Mammary microvascular endothelial cell (primary cell): Measurements from ENCODE around the gene MRPL11. TPM values are rescaled to one million over a fixed set of nuclear protein-coding genes. Genes with fewer than 3 reads are reported as not detected.

ENCODE experiments used
- total RNA-seq: library from RNA; depleted of rRNA; stranded (reverse); fragments of >200 nt; gene quantifications from 2 replicates; pipeline ENCODE4 v1.2.3, GENCODE V29; 2015

Gene MRPL11
- 88.5 and 94.8 TPM in 2 replicates for total RNA-seq

DNA sequence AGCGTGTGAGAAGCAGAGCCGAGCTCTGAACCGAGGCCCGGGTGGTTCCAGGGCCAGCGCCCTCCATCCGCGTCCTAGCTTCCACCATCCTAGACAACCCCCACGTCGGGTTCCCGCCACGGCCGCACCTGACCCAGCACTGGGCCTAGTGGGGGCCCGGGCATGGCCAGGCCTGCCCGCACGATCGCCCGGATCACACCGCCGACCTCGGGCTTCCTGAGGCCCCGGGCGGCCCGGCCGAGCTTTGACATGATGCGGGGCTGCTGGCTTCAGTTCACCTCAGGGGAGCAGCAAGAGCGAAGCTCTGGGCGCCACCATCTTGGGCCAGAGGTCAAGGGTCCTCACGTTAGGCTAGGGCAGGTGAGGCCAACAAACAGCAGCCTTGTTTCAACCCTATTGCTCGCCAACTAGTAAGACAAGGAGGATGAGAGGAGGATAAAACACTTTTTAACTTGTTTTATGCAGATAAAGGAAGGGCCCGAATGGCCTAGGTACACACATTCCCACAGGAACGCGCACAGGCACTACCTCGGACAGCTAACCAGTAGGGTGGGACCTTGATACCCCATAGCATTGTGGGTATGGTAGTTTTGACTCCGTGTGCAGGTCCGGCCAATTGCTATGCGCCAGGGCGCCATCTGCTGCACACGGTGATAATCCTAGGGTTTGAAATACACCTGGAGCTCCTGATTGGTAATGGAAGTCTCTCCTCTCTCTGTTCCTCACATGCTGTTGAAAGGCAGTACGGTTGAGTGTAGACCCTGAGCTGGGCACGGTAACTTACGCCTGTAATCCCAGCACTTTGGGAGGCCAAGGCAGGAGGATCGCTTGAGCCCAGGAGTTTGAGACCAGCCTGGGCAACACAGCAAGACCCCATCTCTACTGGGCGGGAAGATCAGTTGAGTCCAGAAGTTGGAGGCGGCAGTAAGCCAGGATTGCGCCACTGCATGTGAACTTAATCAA lies at the start of gene MRPL11:
TSS of gene MRPL11 (minus strand) at position 345 of the 963 bp plus-strand sequence. CDS start at position 251, 94 bp downstream.

GRCh38 chr11:66480117-66480938 lies 41.7 kb upstream of the MRPL11 start, which contains the start of gene DPP3:
DPP3 (plus strand) TSS chr11:66480434; CDS start chr11:66482201, 1,767 bp downstream.

GRCh38 chr11:66466225-66467033 lies 27.8 kb upstream of the MRPL11 start, which contains the start of gene PELI3:
PELI3 (plus strand) TSS chr11:66466905; CDS start chr11:66468129, 1,224 bp downstream.

DNA sequence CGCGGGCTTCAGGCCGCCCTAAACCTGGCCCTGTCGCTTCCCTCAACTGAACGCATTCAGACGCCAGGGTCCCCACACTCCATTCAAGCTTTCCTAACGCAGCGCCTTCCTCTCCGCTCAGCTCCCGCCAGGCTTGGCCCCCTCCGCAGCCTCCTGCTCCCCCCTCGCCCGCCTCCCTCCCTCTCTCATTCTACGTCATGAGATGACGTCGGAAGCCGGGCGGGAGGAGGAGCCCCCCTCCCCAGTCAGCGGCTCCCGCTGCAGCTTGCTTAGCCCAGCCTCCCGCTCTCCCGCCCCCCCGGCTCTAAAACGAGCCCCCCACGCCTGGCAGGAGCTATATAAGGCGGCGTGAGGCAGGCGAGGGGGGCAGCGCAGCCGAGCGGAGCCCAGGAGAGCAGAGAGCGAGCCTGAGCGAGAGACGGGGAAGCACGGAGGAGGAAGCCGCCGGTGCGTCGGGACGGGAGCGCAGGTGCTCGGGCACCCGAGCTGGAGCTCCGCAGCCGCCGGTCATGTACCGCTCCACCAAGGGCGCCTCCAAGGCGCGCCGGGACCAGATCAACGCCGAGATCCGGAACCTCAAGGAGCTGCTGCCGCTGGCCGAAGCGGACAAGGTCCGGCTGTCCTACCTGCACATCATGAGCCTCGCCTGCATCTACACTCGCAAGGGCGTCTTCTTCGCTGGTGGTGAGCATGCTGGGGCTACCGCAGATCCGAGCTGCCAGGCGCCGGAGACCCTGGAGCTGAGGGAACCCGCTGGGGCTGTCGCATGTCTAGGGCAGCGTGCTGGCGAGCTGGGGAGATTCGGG lies 17.8 kb downstream of the MRPL11 start, which contains the start of gene NPAS4:
TSS of gene NPAS4 (plus strand) at position 365 of the 806 bp plus-strand sequence. CDS start at position 510, 145 bp downstream.

Other genes starting within 250 kb of the MRPL11 start
- gene KLC2, start 181.1 kb downstream of the MRPL11 start, total RNA-seq, result 15.7 and 17.4 TPM in 2 replicates
- 170 and 183 TPM in 2 replicates for gene RAB1B, start 170.2 kb downstream of the MRPL11 start, total RNA-seq
- not detected in 2 replicates for gene CNIH2, start 160.7 kb downstream of the MRPL11 start, total RNA-seq
- gene YIF1A, start 149.7 kb downstream of the MRPL11 start, total RNA-seq, result 108 and 132 TPM in 2 replicates
- gene TMEM151A, start 147.0 kb downstream of the MRPL11 start, total RNA-seq, result under 0.01 TPM in 1 of 2 replicates, not detected in the other
- gene CD248, start 121.8 kb downstream of the MRPL11 start, total RNA-seq, result 0.07 and 0.25 TPM in 2 replicates
- gene RIN1, start 102.4 kb downstream of the MRPL11 start, total RNA-seq, result 11.2 and 17.5 TPM in 2 replicates
- gene BRMS1, start 93.7 kb downstream of the MRPL11 start, total RNA-seq, result 88.5 and 93.7 TPM in 2 replicates
- gene B4GAT1, start 91.2 kb downstream of the MRPL11 start, total RNA-seq, result 23.2 and 23.9 TPM in 2 replicates
- gene SLC29A2, start 67.1 kb downstream of the MRPL11 start, total RNA-seq, result 0.13 and 0.30 TPM in 2 replicates
- not detected in 2 replicates for gene NPAS4, start 17.8 kb downstream of the MRPL11 start, total RNA-seq
- gene PELI3, start 28.1 kb upstream of the MRPL11 start, total RNA-seq, result 3.9 and 6.1 TPM in 2 replicates
- gene DPP3, start 41.6 kb upstream of the MRPL11 start, total RNA-seq, result 78.1 and 88.9 TPM in 2 replicates
- gene BBS1, start 71.8 kb upstream of the MRPL11 start, total RNA-seq, result 15.7 and 17.3 TPM in 2 replicates
- 21.1 and 25.0 TPM in 2 replicates for gene ZDHHC24, start 107.2 kb upstream of the MRPL11 start, total RNA-seq
- not detected in 2 replicates for gene ACTN3, start 108.1 kb upstream of the MRPL11 start, total RNA-seq
- 7.4 and 8.3 TPM in 2 replicates for gene CTSF, start 129.8 kb upstream of the MRPL11 start, total RNA-seq
- gene CCDC87, start 154.2 kb upstream of the MRPL11 start, total RNA-seq, result 0.05 TPM in 1 of 2 replicates, not detected in the other
- gene CCS, start 154.3 kb upstream of the MRPL11 start, total RNA-seq, result 14.0 and 23.7 TPM in 2 replicates
- 48.3 and 55.6 TPM in 2 replicates for gene RBM14, start 177.8 kb upstream of the MRPL11 start, total RNA-seq
- gene RBM4, start 199.9 kb upstream of the MRPL11 start, total RNA-seq, result 101 and 107 TPM in 2 replicates
- gene RBM4B, start 239.0 kb upstream of the MRPL11 start, total RNA-seq, result 10.9 and 15.3 TPM in 2 replicates